Measurements from ENCODE around the gene VPS52.

VPS52 gene

GRCh38 chr6:33271468-33272274 lies at the start of gene VPS52, which contains the start of gene RPS18 (continued):
- TF ChIP-seq ZNF184 (tag by site-specific recombination; IDR thresholded peaks at IDR 0.05) (peak; percentile 43; the same call in 1 of the 2 replicates), ZNF366 (tag by site-specific recombination; conservative IDR thresholded peaks at IDR 0.05) (no peak), ZNF629 (tag by site-specific recombination; IDR thresholded peaks at IDR 0.05) (peak; percentile 91), ZNF624 (tag by site-specific recombination; IDR thresholded peaks at IDR 0.05) (no peak), ZBTB48 (tag by site-specific recombination; IDR thresholded peaks at IDR 0.05) (no peak; the same call in 1 of the 2 replicates), ZEB2 (tag by site-specific recombination; IDR thresholded peaks at IDR 0.05) (peak; percentile 77), KLF8 (tag by site-specific recombination; IDR thresholded peaks at IDR 0.05) (peak; percentile 87), SCRT2 (tag by site-specific recombination; IDR thresholded peaks at IDR 0.05) (0 out of 2 replicates have a peak, but pooled peaks have one; percentile 62), ZNF544 (tag by site-specific recombination; IDR thresholded peaks at IDR 0.05) (no peak), PRDM4 (tag by site-specific recombination; IDR thresholded peaks at IDR 0.05) (peak; percentile 69), ZNF692 (tag by site-specific recombination; IDR thresholded peaks at IDR 0.05) (0 out of 2 replicates have a peak, but pooled peaks have one; percentile 56), ZNF555 (tag by site-specific recombination; conservative IDR thresholded peaks at IDR 0.05) (no peak), KLF7 (tag by site-specific recombination; IDR thresholded peaks at IDR 0.05; ENCODE audit: borderline replicate concordance) (0 out of 2 replicates have a peak, but pooled peaks have one; percentile 23), ZSCAN16 (tag by site-specific recombination; IDR thresholded peaks at IDR 0.05) (no peak), ZNF610 (tag by site-specific recombination; IDR thresholded peaks at IDR 0.05; ENCODE audit: borderline replicate concordance) (0 out of 2 replicates have a peak, but pooled peaks have one; percentile 50), ZNF311 (tag by site-specific recombination; IDR thresholded peaks at IDR 0.05; ENCODE audit: borderline replicate concordance) (no peak), HOXA7 (CRISPR knock-in tag; IDR thresholded peaks at IDR 0.05; ENCODE audit: borderline replicate concordance) (no peak), SP2 (tag by site-specific recombination; IDR thresholded peaks at IDR 0.05) (peak; percentile 95), ZSCAN5A (tag by site-specific recombination; IDR thresholded peaks at IDR 0.05) (peak; percentile 87; the same call in 1 of the 2 replicates), OSR2 (tag by site-specific recombination; IDR thresholded peaks at IDR 0.05) (peak; percentile 20; the same call in 1 of the 2 replicates), OVOL3 (tag by site-specific recombination; IDR thresholded peaks at IDR 0.05) (peak; percentile 13; the same call in 1 of the 2 replicates), ZNF280D (tag by site-specific recombination; IDR thresholded peaks at IDR 0.05) (peak; percentile 87), ZBTB21 (tag by site-specific recombination; IDR thresholded peaks at IDR 0.05) (peak; percentile 79), ZNF792 (tag by site-specific recombination; IDR thresholded peaks at IDR 0.05) (no peak), INSM2 (tag by site-specific recombination; IDR thresholded peaks at IDR 0.05) (peak; percentile 64)
- TF ChIP-seq, protein P1, sequence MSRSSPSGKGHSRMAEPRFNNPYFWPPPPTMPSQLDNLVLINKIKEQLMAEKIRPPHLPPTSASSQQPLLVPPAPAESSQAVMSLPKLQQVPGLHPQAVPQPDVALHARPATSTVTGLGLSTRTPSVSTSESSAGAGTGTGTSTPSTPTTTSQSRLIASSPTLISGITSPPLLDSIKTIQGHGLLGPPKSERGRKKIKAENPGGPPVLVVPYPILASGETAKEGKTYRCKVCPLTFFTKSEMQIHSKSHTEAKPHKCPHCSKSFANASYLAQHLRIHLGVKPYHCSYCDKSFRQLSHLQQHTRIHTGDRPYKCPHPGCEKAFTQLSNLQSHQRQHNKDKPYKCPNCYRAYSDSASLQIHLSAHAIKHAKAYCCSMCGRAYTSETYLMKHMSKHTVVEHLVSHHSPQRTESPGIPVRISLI (tag by site-specific recombination; IDR thresholded peaks at IDR 0.05) = no peak
